SKM-1 treated with dmso at 0.1 percent for 144 hours (cell line): ENCODE results near the gene DDR1.
"Not testable (repeated sequence)": the region's sequence is repeated elsewhere in the genome, so short reads cannot be mapped to it uniquely, and the experiment has no call there.

Experiments
- DNase-seq: peaks from one replicate; lab custom pipeline; 2025; ENCODE audit not compliant: unreplicated experiment; lab: John Stamatoyannopoulos, UW

The DDR1 gene

DNA sequence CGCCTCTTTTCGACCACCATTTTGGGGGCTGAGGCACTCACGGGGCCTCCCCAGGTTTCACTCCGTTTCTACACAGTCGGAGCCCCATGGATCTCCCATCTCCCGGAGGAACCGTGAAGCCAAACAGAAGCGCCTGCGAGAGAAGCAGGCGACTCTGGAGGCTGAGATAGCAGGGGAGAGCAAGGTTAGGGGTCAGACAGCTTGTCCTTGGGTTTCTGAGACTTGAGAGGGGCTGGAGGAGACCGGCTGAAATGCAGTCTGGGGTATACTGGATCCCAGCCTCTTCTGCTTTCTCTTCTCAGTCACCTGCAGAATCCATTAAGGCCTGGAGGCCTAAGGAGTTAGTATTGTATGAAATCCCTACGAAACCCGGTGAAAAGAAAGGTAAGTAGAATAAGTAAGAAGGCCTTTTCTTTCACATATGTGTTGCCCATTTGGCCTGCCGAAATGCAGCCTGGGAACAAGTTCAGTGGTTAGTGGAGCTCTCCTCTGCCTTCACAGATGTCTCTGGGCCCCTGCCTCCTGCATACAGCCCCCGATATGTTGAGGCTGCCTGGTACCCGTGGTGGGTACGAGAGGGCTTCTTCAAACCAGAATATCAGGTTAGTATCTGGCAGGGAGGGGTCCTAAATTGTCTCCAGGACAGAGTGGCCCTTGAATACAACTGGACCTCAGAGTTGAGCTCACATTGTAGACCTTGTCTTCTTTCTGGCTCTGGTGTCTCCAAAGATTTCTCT lies 30.7 kb downstream of the DDR1 start:
- no peak for DNase-seq

DNA sequence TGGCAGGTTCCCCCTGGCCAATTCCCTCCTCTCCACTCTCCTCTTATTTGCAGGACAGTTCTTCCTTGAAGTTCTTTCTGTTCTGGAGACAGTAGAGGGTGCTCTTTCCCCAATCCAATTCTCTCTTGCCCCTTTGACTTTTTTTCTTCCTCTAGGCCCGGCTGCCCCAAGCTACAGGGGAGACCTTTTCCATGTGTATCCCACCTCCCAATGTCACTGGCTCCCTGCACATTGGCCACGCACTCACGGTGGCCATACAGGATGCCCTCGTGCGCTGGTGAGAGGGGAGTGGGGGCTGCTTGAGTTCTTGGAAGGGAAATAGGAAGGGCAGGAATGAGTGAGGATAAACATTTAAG lies 31.2 kb downstream of the DDR1 start:
- DNase-seq, result peak; percentile 53

DNA sequence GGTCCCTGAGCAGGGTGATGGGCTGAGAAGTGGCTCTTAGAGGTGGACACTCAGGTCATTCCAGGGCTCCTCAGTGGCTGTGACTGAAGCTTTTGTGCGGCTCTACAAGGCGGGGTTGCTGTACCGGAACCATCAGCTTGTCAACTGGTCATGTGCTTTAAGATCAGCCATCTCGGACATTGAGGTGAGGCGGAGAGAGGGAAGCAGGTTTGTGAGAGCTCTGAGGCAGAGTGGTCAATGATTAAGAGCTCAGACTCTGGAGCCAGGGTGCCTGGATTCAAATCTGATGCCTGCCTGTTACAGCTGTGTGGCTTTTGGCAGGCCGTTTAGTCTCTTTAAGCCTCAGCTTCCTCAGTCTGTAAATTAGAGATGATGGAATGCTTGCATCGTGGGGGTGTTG lies 32.7 kb downstream of the DDR1 start:
- no peak for DNase-seq

DNA sequence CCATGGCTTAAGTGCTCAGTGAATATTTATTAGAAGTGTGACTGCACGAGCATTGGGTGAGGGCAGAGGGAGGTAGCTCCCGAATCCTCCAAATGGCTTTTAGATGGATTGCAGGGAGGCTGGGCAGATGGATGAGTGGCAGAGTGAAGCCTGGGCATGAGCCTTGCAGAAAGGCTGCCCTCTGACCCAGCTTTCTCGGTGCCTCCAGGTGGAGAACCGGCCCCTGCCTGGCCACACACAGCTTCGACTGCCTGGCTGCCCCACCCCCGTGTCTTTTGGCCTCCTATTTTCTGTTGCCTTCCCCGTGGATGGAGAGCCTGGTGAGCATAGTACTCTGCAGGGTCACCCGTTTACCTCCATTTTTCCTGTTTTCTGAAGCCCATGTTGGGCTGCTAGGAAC lies 33.2 kb downstream of the DDR1 start:
- no peak for DNase-seq

DNA sequence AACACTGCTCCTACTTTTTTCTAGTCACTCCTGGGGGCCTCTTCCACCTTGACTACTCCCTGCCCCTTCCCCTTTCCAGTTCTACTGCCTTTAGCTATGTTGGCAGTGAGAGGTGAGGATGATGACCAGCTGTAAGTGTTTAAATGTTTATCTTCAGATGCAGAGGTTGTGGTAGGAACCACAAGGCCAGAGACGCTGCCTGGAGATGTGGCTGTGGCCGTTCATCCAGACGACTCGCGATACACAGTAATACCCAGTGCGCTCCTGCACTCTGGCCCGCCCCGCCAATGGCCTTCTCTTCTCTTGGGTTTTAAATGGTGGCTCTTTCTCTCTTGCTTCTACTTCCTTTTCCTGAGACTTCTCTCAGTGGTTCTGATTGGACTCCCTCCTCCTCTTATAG lies 34.4 kb downstream of the DDR1 start:
- DNase-seq, result no peak

DNA sequence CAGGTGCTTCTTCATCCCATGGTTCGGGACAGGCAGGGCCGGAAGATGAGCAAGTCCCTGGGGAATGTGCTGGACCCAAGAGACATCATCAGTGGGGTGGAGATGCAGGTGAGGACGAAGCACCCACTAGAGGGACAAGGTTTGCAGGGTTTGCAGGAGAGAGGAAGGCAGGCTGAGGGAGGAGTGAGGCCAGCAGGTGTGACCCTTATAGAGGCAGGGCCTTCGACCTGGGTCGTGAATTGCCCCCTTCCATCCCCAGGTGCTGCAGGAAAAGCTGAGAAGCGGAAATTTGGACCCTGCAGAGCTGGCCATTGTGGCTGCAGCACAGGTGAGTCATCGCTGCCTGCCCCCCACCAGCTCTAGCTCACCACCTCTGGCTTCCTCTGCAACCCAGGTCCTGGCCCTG lies 38.1 kb downstream of the DDR1 start:
- no peak for DNase-seq

DNA sequence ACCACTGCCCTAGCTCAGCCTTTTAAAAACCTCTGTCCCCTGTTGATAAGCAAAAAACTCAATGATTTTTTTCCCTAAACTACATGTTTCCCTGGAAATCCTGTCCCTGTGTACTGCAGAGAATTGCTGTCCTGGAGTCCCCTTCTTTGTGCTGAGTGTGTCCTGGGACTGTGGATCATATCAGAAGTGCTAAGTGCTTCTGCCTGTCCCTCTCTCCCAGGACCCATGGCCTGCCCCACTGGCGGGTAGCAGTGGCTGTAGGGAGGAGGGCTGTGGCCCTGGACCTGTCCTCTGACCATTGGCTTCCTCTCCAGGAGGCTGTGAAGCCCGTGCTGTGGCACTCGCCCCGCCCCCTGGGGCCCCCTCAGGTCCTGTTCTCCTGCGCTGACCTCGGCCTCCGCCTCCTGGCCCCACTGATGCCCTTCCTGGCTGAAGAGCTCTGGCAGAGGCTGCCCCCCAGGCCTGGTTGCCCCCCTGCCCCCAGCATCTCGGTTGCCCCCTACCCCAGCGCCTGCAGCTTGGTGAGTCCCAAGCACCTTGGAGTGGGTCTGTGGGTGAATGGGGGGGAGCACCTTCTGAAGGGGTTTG lies 39.8 kb downstream of the DDR1 start:
- DNase-seq, result not testable (repeated sequence)

DNA sequence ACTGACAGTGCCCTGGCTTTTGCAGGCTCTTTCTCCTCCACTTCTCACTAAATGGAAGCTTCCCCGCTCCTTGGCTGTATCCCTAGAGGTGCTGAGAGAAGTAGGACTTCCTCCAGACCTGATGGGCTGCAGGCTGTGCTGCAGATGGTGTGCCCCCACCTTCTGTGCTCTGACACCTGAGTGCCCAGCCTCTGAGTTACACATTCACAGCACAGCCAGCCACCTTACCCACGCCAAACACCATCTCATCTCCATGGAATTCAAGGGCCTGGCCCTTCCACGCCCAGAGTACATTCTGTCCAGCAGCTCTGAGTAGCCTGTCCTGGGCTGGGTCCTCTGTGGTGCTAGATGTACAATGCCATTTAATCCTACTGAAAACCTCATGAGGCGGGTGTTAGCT lies 42.3 kb downstream of the DDR1 start:
- no peak for DNase-seq

DNA sequence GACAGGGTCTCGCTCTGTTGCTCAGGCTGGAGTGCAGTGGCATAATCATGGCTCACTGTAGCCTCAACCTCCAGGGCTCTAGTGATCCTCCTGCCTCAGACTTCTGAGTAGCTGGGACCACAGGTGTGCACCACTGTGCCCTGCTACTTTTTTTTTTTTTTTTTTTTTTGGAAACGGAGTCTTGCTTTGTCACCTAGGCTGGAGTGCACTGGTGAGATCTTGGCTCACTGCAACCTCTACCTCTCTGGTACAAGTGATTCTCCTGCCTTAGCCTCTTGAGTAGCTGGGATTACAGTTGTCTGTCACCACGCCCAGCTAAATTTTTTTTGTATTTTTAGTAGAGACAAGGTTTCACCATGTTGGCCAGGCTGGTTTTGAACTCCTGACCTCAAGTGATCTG lies 42.8 kb downstream of the DDR1 start:
- DNase-seq, result not testable (repeated sequence)

DNA sequence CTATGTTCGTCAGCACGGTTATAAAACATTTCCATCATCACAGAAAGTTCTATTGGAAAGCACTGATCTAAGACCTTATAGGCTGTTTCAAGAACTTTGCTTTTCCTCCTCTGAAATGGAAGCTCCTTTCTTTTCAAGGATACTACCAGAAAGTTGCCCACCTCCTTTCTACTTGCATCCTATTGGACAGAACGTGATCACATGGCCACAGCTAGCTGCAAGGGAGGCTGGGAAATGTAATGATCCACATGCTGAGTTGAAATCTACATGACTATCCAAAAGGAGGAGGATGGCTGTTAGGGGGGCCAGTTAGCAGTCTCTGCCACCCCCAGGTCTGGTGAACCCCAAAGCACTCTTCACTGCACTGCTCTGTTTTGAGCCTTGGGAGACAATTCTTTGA lies 44.4 kb downstream of the DDR1 start:
- DNase-seq, result no peak

DNA sequence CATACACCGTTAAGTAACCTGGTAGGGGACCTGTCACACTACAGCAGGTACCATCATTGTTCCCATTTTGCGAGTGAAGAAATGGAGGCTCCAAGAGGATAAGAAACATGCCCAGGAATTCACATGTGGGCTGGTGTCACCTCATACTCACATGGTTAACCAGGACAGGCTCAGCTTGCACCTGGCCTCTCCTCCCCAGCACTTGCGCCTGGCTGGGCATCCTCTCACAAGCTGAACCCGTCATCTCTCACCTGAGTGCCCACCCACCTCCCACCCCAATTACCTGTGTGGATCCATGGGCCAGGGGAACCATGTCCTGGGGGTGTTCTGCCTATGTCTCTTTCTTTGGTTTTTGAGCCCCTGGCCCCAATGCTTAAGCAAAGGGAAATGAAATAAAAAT lies 46.2 kb downstream of the DDR1 start:
- DNase-seq, result no peak

DNA sequence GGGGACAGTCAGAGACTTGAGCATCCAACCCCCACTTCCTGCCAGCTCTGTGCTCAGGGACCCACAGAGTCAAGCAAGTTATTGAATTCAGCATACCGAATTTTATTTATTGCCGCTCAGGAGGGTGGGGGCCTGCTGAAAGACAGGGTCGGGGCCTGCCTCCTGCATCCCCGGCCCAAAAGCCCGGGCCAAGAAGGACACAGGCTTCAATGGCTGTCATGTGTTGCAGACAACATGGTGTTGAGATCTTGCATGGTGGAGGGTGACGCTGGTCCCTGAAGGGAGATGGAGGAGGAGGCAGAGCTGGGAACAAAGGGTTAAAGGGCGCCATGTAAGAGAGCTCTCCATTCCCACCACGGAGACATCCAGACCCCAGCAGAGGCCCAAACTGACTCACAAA lies 47.0 kb downstream of the DDR1 start:
- DNase-seq, result no peak

DNA sequence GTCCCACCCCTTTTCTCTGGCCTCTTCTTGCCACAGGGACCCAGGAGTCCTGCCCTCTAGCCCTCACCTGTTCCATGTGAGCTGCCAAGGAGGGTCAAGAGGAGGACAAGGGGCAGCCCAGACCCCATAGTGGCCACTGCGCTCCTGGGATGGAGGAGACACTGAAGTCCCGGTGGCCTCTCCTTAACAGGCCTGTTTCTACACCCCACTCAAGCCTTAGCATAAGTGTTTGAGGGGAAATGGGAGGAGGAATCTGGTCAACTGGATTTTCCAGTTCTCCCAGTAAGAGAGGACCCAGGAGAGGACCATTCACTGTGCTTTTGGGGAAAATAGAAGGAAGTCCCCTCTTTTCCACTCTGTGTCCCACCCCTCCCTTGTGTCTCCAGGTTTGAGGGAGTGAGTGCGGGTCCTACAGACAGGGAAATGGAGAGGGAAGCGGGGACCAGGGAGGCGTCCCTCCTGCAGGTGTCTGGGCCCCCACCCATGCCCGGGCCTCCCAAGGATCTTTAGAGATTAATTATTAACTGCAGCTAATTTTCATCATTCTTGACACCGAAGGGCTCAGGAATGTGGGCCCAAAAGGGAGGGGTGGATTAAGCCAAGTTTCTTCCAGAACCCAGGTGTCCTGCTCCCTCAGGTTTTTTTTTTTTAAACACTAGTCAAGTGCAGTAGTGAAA lies 47.8 kb downstream of the DDR1 start, which contains the start of gene SFTA2:
TSS of gene SFTA2 (minus strand) at position 202 of the 677 bp plus-strand sequence. CDS start at position 128, 74 bp downstream.
- no peak for DNase-seq

DNA sequence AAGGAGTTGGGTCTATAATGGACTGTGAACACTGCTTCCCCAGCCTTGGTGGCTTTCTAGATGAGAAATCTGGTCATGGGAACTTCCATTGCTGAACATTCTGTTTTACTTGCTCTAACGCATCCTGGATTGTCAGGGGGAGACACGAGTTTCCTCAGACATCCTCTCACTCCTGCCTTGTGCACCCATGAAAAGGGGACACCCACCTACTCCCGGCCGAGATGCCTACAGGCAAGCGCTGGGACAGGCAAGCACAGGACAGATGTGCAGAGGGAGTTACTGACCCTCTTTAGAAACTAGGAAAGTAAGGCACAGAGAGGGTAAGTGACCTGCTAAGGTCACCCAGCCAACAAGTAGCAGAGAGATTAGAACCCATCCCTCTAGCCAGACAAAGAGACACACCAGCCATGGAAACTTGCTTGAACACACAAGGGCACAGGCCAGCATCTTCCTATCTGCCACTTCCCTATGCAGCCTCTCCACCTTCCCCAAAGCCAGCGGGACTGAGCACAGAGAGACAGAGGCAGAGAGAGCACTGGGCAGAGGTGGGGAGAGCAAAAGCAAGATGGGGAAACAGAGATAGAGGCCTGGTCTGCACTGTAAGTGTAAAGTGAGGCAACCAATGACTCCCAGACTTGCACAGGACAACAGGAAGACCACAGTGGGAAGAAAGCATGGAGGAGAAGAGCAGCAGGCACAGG lies 48.5 kb downstream of the DDR1 start:
- no peak for DNase-seq

DNA sequence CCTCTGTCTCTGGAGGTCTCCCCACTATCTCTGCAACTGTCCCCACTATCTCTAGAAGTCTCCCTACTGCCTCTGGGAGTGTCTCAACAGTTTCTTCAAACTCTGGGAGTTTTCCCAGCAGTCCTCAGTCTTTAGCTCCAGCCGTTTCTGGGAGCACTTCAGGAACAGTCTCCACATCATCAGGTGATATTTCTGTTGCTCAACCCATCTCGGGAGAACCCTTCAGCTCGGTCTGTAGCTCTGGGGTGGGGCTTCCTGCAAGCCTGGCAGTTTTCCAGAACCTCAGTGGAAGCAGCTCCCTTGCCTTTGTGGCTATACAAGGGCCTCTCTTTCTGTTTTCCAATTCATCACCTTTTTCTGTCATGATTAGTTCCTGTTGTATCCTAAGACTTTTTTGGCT lies 50.7 kb downstream of the DDR1 start:
- DNase-seq, result no peak

DNA sequence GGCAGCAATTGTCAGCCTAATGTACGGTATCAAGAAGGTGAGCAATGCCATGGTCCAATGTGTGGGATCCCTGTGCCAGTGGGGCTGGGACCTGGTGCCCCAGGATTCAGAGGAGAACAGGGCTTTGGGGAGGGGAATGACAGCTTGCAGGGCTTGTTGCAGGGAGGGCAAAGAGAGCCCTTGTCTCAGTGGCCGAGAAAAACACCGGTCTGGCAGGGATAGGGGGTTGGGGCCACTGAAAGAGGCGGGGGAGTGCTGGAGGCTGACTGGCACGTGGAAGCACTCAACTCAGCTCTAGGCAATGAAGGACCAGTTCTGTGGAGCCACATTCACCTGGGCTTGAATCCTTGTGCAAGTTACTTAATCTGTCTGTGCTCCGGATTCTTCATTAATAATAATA lies 52.9 kb downstream of the DDR1 start:
- no peak for DNase-seq

DNA sequence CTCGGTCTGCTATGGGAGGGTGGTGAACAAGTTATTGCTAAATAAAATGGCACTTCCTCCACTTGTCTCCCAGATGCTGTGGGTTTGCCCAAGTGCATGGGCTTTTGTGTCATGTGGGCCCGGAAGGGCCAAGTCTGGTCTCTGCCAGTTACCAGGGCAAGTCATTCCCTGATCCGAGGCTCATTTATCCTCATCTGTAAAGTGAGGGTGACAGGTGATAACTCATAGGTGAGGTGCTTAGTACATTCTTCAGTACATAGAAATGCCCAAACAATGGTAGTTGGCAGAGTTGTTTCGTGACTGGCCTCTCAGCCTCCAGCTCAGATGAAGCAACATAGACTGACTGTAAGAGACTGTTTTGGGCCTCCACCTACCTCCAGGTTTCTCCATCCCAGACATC lies 54.4 kb downstream of the DDR1 start:
- no peak for DNase-seq

DNA sequence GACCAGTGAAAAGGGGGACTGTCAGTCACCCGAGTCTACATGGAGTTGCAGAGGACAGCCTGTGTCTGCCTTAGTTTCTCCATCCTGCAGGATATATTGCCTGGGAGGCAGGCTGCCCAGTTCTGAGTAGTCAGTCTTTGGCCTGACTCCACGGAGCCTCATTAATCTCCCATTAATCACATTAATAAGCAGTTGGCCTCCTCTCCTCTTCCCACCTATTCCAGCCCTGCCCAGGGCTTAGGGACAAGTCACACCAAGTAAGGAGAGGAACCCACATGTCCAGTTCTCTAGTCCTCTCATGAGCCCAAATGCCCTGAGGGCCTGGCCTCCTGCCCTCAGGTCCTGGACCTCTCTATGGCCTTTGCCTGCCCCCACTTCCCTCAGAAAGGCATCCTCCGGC lies 55.2 kb downstream of the DDR1 start:
- DNase-seq, result no peak

DNA sequence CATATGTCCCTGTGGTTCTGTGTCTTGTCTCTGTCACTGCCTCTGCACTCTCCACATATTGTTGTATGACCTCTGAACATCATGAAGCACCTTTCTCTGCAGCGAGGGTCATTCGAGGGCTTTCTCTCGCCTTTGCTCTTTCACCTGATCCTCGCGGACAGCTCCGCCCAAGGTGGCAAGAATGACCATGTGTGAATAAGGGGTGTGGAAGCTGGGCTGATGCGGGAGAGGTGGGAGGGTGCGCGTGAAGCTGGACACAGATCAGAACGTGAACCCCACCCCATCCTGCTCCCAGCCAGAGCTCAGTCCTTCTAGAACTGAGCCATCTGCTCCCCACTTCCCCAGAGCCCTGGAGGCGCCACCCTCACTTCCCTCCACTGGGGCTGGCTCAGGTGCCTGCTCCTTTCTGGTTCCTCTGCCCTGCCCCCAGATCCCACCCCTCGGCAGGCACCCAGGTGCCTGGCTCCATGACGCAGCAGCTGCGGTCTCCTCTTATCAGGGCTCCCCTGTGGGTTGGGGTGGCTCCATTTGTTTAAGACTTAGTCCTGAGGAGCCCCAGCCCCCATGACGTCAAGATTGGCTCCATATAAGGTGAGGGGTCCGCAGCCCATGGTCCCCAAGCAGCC lies 56.2 kb downstream of the DDR1 start, which contains the start of gene MUCL3:
TSS of gene MUCL3 (plus strand) at position 613 of the 626 bp plus-strand sequence. CDS start 27 bp downstream, outside the sequence.
- no peak for DNase-seq

DNA sequence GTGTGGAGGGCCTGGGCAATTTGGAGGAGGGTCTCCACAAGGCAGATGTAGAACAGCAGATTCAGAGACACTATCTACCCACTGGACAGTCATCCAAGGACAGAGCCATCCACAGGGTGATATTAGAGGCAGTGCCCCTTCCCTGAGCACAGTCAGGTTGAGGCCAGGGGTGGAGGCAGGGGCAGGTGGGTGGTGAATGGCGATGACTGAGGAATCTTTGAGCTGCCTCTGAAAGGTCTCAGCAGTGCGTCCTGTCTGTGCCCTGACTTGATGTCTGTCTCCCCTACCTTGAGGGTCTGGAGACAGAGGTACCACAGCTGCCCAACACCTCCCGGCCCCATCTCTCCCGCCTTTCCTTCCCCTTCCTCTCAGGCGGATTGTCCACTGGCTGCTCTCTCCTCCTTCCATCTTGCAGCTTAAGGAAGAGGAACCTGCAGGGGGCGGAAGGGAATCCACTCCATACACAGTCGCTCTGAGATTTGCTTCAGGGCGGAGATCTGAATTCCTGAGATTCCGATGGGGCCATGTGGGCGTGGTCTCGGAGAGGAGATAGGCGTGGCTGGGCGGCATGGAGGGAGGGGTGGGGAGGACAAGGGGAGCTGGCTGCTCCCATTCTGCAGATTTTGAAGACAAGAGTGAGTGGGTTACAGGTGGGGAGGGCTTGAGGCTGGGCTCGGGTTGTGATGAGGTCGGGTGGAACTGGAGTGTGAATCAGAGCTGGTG lies 58.2 kb downstream of the DDR1 start:
- no peak for DNase-seq

DNA sequence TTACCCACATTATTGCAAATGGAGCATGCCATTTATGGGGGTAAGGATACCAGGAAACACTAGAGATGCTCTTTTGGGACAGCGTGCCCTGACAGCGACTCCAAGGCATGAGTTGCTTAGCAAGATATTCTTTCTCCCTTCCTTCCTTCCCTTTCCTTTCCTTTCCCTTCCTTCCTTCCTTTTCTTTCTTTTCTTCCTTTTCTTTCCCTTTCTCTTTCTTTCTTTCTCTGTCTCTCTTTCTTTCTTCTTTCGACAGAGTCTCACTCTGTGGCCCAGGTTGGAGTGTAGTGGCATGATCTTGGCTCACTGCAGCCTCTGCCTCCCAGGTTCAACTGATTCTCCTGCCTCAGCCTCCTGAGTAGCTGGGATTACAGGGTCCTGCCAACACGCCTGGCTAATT lies 59.7 kb downstream of the DDR1 start:
- DNase-seq, result no peak
